HFF-Myc (cell line): ENCODE data around the gene GATM.

Experiments
- DNase-seq: peaks from one replicate; pipeline ENCODE4 v3.0.0-alpha.2; 2011; ENCODE audit warnings: low read depth; ENCODE audit errors: extremely low read depth
- H3K4me3 ChIP-seq: replicated peaks from 2 replicates; pipeline ENCODE4 v1.5.1; 2011; ENCODE audit warnings: low read depth, mild to moderate bottlenecking, control low read depth, low read length
- TF ChIP-seq, protein P1 (sequence below): IDR thresholded peaks from 2 replicates; pipeline ENCODE4 v1.5.1; 2012; ENCODE audit warnings: mild to moderate bottlenecking, low read depth, low read length, control low read depth; ENCODE audit errors: missing control alignments

GATM gene

GRCh38 chr15:45397116-45397665, 18.8 kb upstream of the GATM start:
- no peak for DNase-seq
- TF ChIP-seq, protein P1, sequence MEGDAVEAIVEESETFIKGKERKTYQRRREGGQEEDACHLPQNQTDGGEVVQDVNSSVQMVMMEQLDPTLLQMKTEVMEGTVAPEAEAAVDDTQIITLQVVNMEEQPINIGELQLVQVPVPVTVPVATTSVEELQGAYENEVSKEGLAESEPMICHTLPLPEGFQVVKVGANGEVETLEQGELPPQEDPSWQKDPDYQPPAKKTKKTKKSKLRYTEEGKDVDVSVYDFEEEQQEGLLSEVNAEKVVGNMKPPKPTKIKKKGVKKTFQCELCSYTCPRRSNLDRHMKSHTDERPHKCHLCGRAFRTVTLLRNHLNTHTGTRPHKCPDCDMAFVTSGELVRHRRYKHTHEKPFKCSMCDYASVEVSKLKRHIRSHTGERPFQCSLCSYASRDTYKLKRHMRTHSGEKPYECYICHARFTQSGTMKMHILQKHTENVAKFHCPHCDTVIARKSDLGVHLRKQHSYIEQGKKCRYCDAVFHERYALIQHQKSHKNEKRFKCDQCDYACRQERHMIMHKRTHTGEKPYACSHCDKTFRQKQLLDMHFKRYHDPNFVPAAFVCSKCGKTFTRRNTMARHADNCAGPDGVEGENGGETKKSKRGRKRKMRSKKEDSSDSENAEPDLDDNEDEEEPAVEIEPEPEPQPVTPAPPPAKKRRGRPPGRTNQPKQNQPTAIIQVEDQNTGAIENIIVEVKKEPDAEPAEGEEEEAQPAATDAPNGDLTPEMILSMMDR: no peak
- no peak overlapping the region for H3K4me3 ChIP-seq

GRCh38 chr15:45395943-45396342, 17.6 kb upstream of the GATM start:
- no peak for DNase-seq
- TF ChIP-seq, protein P1: no peak
- H3K4me3 ChIP-seq: no peak overlapping the region

GRCh38 chr15:45394681-45395080, 16.3 kb upstream of the GATM start:
- TF ChIP-seq, protein P1: no peak
- no peak overlapping the region for H3K4me3 ChIP-seq
- no peak for DNase-seq

- TF ChIP-seq, protein P1: peak; percentile 7
- no peak overlapping the region for H3K4me3 ChIP-seq
- DNase-seq: no peak
These were observed 15.5 kb upstream of the GATM start for GRCh38 chr15:45393851-45394250.

- no peak for DNase-seq
- H3K4me3 ChIP-seq: no peak overlapping the region
These were observed 14.2 kb upstream of the GATM start for GRCh38 chr15:45392584-45392855.

DNA sequence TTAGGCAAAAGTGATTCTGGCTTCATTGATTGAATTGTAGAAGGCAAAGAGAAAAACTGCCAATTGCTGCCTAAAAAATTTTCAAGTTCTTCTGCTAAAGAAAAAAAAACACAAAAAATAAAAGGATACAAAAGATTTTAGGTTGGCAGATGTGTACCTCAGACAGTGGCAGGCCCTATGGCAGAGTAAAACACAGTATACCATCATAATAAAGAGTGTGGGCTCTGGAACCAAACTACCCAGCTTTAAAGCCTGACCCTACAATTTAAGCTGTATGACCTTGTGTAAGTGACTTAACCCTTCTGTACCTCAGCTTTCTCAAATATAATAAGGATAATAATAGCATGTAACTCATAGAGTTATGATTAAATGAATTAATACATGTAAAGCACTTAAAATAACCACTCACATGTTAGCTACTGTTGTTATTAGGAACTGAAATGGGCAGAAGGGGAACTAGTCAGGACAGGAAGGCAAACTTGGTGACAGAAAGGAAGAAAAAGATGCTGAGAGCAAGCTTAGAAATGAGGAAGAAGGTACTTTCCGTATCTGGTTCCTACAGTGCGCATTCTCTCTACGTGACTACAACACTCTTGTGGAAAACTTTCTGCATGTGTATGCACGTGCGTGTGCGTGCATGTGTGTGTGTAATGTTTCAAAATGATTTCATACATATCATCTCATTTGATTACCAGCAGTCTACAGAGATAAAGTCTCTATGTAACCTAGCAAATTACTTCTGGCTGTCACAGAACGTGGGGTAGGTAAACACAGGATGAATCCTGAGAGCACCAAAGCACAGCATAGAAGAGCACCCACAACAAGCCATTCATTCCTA, 13.6 kb upstream of the GATM start:
- DNase-seq: no peak
- H3K4me3 ChIP-seq: no peak overlapping the region

More at GRCh38 chr15:45392584-45392855, 14.2 kb upstream of the GATM start:
- TF ChIP-seq, protein P1: no peak

More for the DNA sequence above, 13.6 kb upstream of the GATM start:
- TF ChIP-seq, protein P1: no peak
